ENCODE measurements around the gene EBF3.

DNA sequence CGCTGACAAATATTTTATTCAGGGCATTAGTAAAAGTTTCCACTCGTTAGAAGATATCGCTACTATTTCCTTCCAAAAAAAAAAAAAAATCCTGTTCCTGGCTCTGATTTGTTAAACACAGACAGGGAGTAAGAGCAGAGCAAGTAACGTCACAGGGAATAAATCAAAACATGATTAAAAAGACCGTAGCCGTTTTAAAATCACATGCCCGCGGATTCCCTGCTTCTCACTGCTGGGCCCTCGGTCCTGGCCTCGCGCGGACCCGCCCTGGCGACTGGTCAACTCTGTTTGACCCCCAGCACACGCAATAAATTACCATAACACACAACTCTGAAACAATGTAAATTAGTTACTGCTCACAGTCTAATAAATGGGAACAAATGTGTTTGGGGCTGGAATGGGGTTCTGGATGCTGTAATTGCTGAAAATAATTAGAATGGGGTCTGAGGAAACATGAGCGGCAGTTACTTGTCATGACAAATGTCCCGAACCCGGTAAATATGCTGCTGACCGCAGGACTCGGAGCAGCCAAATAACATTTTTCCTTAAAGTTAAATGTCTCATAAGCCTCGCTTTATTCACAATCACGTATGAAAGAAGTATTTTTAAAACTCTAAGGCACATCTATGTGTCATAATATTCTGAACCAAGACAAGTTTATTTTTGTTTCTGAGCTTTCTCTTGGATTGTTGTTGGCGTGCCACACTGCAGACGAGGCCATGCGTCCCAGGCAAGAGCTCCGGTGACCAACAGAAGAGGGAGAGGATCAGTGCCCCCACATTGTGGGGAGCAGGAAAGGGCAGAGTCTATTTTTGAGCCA lies 17.9 kb downstream of the EBF3 start:
- TF ChIP-seq, protein P1, sequence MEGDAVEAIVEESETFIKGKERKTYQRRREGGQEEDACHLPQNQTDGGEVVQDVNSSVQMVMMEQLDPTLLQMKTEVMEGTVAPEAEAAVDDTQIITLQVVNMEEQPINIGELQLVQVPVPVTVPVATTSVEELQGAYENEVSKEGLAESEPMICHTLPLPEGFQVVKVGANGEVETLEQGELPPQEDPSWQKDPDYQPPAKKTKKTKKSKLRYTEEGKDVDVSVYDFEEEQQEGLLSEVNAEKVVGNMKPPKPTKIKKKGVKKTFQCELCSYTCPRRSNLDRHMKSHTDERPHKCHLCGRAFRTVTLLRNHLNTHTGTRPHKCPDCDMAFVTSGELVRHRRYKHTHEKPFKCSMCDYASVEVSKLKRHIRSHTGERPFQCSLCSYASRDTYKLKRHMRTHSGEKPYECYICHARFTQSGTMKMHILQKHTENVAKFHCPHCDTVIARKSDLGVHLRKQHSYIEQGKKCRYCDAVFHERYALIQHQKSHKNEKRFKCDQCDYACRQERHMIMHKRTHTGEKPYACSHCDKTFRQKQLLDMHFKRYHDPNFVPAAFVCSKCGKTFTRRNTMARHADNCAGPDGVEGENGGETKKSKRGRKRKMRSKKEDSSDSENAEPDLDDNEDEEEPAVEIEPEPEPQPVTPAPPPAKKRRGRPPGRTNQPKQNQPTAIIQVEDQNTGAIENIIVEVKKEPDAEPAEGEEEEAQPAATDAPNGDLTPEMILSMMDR (conservative IDR thresholded peaks at IDR 0.05; ENCODE audit: low read depth, low read length) = no peak
- TF ChIP-seq EZH2phosphoT487 (IDR thresholded peaks at IDR 0.05; ENCODE audit: borderline replicate concordance, low read length) = no peak
